ENCODE data around the gene PLEKHH1.

GRCh38 chr14:67575684-67576083 lies 42.6 kb downstream of the PLEKHH1 start:
- no peak for TF ChIP-seq CTCF (IDR thresholded peaks at IDR 0.05)
- no peak for TF ChIP-seq EZH2 (IDR thresholded peaks at IDR 0.05)
- no peak for TF ChIP-seq EZH2phosphoT487 (IDR thresholded peaks at IDR 0.05)
